Activated CD4-positive, CD25-positive, alpha-beta regulatory T cell (primary cell): ENCODE data around the gene OSBPL10.
"Not testable (repeated sequence)": the region's sequence is repeated elsewhere in the genome, so short reads cannot be mapped to it uniquely, and the experiment has no call there.

ENCODE experiments used
- DNase-seq, 4 experiments: peaks; one replicate each; lab custom pipeline; 2025; lab: John Stamatoyannopoulos, UW

The OSBPL10 gene

DNA sequence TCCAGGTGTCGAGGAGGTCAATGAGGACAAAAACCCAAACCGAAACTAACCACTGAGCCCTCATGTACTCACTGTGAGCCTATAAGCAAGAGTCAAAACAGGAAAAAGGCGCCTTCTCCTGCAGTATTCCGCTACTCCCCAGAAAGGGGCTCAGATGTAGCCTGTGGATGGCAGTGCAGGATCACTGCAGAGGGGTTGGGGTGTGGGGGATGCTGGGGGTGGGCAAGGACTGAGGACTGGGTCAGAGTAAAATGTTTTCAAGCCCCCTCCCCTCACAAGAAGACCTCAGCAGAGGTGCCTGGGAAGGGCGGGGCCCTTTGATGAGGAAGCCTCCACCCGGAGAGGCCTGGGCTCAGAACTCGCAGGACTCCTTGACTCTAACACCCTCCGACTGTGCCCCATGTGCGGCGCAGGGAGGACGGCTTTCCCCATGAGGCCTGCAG lies 170.1 kb downstream of the OSBPL10 start:
- no peak for DNase-seq

GRCh38 chr3:31808143-31808720 lies 172.8 kb downstream of the OSBPL10 start:
- DNase-seq, result no peak

- no peak for DNase-seq
Measured at GRCh38 chr3:31804251-31805051, 176.6 kb downstream of the OSBPL10 start.

- no peak for DNase-seq
Measured at GRCh38 chr3:31802981-31803740, 177.9 kb downstream of the OSBPL10 start.

- DNase-seq, result no peak
Measured at GRCh38 chr3:31800436-31800835, 180.6 kb downstream of the OSBPL10 start.

DNA sequence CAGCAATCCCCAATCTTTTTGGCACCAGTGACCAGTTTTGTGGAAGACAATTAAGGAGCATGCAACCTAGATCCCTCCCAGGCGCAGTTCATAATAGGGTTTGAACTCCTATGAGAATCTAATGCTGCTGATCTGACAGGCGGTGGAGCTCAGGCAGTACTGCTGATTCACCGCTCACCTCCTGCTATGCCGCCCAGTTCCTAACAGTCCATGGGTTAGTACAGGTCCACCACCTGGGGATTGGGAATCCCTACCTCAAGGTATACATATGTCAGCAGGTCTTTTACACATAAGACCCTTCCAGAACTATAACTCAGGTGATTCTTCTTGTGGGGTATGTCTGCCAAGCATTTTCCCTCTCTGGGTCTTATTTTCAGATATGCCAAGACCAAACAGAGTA lies 182.2 kb downstream of the OSBPL10 start:
- no peak for DNase-seq

DNA sequence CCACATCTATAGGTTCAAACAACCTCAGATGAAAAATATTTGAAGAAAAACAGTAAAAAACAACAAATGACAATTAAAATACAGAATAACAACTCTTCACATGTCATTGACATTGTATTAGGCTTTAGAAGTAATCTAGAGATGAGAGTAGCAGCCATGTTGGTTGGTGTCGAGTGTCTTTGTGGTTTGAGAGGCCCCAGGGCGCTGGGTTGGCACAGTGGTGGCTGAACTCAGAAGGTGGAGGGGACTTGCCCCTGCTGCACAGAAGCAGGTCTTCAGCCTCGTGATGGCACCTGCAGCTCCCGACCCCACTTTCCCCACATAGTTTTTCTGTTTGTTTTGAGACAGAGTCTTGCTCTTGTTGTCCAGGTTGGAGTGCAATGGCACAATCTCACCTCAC lies 187.2 kb downstream of the OSBPL10 start:
- DNase-seq, result no peak

GRCh38 chr3:31791090-31791430 lies 190.0 kb downstream of the OSBPL10 start:
- no peak for DNase-seq

DNA sequence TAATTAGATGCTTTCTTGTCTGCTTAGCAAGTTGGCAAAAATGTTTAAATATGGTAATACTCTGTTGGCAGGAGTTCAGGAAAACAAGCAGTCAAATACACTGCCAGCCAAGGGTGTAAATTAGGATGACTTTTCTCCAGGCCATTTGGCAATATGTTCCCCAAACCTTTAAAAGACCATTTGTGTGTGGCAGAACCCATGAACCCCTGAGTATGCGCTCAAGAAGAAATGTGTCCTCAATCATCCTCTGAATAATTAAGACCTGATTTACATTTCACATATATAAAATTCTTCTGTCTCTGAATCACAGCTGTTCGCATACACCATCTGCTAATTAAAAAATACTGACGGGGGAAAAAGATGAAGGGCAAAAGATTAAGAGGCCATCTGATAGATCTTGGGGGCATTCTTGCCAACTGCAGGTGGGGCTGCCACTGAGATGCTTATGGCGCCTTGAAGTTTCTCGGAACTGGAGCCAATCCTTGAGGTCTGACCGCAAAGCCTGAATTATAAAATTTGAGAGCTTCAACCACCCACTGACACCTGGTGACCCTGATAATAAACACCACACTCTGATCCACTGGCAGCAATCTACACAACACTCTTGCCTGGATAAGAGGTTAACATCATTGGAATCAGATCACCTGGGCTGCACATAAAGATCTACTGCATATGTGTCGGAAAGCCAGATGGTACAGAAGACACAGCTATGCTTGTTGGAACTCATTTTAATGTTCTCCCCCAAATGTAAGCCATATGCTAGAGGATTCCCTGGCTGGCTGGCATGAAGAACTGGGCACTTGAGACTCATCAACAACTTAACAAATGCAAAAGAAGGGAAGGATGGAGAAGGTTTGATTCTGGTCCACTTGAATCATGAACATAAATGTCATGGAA lies 190.6 kb downstream of the OSBPL10 start:
- DNase-seq, result no peak

DNA sequence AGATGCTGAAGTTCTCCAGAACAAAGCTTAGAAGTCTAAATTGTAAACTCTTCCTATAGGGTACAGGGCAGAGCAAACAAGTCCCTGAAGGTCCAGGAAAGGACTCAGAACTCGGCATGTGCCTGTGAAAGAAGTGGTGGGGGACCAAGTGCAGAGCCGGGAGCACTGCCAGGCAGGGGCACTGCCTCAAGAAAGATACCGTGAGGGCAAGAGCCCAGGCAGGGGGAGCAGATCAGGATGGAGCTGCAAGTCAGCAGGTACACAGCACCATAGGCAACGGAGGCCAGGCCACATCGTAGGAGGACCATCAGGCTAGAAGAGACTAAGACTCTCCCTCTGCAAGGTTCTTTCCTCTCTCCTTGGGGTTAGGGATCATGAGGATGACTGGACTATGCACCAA lies 191.6 kb downstream of the OSBPL10 start:
- no peak for DNase-seq

GRCh38 chr3:31785734-31786133 lies 195.3 kb downstream of the OSBPL10 start:
- DNase-seq, result no peak

DNA sequence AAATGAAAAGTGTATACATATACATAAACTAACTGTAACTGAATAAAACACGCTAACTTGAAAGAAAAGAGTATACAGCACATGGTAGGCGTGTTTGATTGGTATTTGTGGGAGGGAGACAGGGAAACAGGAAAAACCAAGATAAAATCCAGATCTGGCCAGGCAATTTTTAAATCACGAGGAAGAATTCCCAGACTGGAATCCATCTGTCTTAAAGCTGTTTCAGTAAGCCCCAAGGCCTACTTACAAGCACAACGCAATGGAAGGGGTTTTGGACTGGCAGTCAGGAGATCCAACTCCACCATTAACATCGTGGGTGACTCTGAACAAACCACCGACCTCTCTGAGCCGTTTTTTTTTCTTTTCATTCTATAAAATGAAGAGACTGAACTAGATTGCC lies 195.8 kb downstream of the OSBPL10 start:
- no peak for DNase-seq

DNA sequence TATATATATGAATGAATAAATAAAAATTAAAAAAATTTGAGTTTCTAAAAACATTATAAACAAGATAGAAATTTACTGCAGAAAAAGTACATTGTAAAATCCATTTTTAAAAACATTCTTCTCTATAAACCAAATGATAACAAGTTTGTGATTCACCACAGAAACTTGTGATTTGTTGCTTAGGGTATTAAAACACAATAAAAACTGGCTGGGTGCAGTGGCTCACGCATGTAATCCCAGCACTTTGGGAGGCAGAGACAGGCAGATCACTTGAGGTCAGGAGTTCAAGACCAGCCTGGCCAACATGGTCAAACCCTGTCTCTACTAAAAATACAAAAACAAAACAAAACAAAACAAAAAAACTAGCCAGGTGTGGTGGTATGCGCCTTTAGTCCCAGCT lies 197.2 kb downstream of the OSBPL10 start:
- DNase-seq, result not testable (repeated sequence)

- DNase-seq, result not testable (repeated sequence)
Measured at GRCh38 chr3:31782306-31782705, 198.8 kb downstream of the OSBPL10 start.

- no peak for DNase-seq
Measured at GRCh38 chr3:31779514-31779913, 201.5 kb downstream of the OSBPL10 start.

DNA sequence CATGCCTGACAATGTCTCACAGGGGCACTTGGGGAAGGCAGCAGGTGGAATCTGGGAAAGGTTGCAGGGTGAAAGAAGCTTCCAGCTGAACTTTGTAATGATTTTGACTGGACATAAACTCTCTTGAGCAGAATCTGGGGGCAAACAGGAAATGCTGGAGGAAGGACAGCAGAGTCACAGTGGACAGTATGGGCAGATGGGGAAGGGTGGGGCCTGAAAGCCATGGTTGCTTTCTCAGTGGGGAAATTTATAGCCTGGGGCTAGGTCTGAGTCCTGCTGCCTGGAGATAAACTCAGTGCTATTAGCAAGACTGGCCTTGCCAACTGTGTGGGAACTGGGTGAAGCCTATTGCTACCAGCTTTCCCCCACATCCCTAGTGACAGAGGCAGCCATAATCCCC lies 203.2 kb downstream of the OSBPL10 start:
- no peak for DNase-seq

GRCh38 chr3:31777092-31777491 lies 204.0 kb downstream of the OSBPL10 start:
- DNase-seq, result no peak

- no peak for DNase-seq
Measured at GRCh38 chr3:31776016-31776415, 205.0 kb downstream of the OSBPL10 start.

DNA sequence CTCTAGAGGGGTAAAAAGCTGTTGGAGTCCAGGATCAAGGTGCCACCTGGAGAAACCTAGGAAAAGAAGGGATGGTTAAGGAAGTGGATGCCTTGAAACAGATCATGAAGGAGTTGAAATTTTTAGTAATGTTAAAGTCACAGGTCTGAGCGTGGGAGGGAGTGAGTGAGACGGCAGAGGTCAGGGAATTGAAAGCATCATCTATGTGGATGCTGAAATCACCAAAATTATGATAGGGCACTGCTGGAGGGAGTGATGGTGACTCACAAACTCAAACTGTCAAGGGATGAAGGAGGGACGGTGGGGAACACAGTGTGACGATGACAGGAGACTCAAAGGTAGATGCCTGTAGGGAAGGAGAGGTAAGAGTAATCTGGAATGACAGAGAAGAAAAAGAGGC lies 205.7 kb downstream of the OSBPL10 start:
- no peak for DNase-seq

GRCh38 chr3:31772758-31773473 lies 208.1 kb downstream of the OSBPL10 start:
- DNase-seq, result no peak

DNA sequence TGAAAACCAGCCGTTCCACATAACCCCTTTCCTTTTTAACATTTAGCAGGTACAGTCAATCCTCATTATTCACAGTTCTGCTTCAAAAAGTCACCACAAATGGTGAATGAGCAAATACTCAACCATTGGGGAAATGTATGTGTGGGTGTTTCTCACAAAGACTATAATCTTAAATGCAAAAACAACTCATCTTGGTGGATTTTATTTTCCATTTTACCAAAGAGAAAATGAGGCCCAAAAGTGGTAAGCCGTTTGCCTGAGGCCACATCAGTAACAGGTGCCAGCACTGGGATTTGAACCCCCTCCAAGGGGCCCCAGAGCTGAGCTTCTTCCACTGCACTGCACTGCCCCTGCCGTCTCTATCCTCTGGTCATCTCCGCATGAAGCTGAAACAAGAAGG lies 208.8 kb downstream of the OSBPL10 start:
- no peak for DNase-seq
